Measurements from ENCODE around the gene PCP2.

The PCP2 gene

GRCh38 chr19:7672522-7672921 lies 39.0 kb upstream of the PCP2 start:
- no peak for ATAC-seq
- no peak for TF ChIP-seq TCF4 (CRISPR knock-in tag; IDR thresholded peaks at IDR 0.05; ENCODE audit: borderline replicate concordance)
- no peak for TF ChIP-seq CSRNP3 (CRISPR knock-in tag; IDR thresholded peaks at IDR 0.05)
- TF ChIP-seq PATZ1 (CRISPR knock-in tag; IDR thresholded peaks at IDR 0.05; ENCODE audit: borderline replicate concordance): no peak
- TF ChIP-seq PPARA (CRISPR knock-in tag; IDR thresholded peaks at IDR 0.05; ENCODE audit: borderline replicate concordance): no peak
- no peak for TF ChIP-seq RARB (CRISPR knock-in tag; IDR thresholded peaks at IDR 0.05)
- TF ChIP-seq CREB5 (CRISPR knock-in tag; IDR thresholded peaks at IDR 0.05; ENCODE audit: low read depth): no peak
- TF ChIP-seq ZNF565 (CRISPR knock-in tag; conservative IDR thresholded peaks at IDR 0.05; ENCODE audit: low read depth): no peak
- no peak for TF ChIP-seq SNAI2 (CRISPR knock-in tag; IDR thresholded peaks at IDR 0.05)

GRCh38 chr19:7670790-7671189 lies 37.3 kb upstream of the PCP2 start:
- TF ChIP-seq TOX (CRISPR knock-in tag; IDR thresholded peaks at IDR 0.05; ENCODE audit: borderline replicate concordance) (no peak), SNAI2 (CRISPR knock-in tag; IDR thresholded peaks at IDR 0.05) (no peak), POU6F1 (CRISPR knock-in tag; IDR thresholded peaks at IDR 0.05; ENCODE audit: borderline replicate concordance, low read depth) (no peak), CREB5 (CRISPR knock-in tag; IDR thresholded peaks at IDR 0.05; ENCODE audit: low read depth) (no peak), ZNF8 (CRISPR knock-in tag; IDR thresholded peaks at IDR 0.05) (no peak), TCF4 (CRISPR knock-in tag; IDR thresholded peaks at IDR 0.05; ENCODE audit: borderline replicate concordance) (no peak), PPARA (CRISPR knock-in tag; IDR thresholded peaks at IDR 0.05; ENCODE audit: borderline replicate concordance) (no peak), ZC3H10 (CRISPR knock-in tag; IDR thresholded peaks at IDR 0.05) (no peak), ZNF565 (CRISPR knock-in tag; conservative IDR thresholded peaks at IDR 0.05; ENCODE audit: low read depth) (no peak), ZNF70 (CRISPR knock-in tag; IDR thresholded peaks at IDR 0.05) (no peak), ESRRG (CRISPR knock-in tag; IDR thresholded peaks at IDR 0.05) (no peak), CSDC2 (CRISPR knock-in tag; IDR thresholded peaks at IDR 0.05) (no peak), PATZ1 (CRISPR knock-in tag; IDR thresholded peaks at IDR 0.05; ENCODE audit: borderline replicate concordance) (no peak), ZFP3 (CRISPR knock-in tag; IDR thresholded peaks at IDR 0.05) (no peak), RARB (CRISPR knock-in tag; IDR thresholded peaks at IDR 0.05) (no peak)
- no peak for ATAC-seq

- ATAC-seq: no peak
- TF ChIP-seq BACH2 (CRISPR knock-in tag; IDR thresholded peaks at IDR 0.05; ENCODE audit: borderline replicate concordance): no peak
- no peak for TF ChIP-seq ZNF70 (CRISPR knock-in tag; IDR thresholded peaks at IDR 0.05)
- TF ChIP-seq ARNTL (CRISPR knock-in tag; IDR thresholded peaks at IDR 0.05; ENCODE audit: borderline replicate concordance, low read depth): no peak
- TF ChIP-seq ZFP3 (CRISPR knock-in tag; IDR thresholded peaks at IDR 0.05): no peak
- no peak for TF ChIP-seq TSHZ2 (CRISPR knock-in tag; IDR thresholded peaks at IDR 0.05)
- TF ChIP-seq ZNF565 (CRISPR knock-in tag; conservative IDR thresholded peaks at IDR 0.05; ENCODE audit: low read depth): no peak
- no peak for TF ChIP-seq CSDC2 (CRISPR knock-in tag; IDR thresholded peaks at IDR 0.05)
- no peak for TF ChIP-seq SNAI2 (CRISPR knock-in tag; IDR thresholded peaks at IDR 0.05)
- TF ChIP-seq CREB5 (CRISPR knock-in tag; IDR thresholded peaks at IDR 0.05; ENCODE audit: low read depth): no peak
- no peak for TF ChIP-seq POU6F1 (CRISPR knock-in tag; IDR thresholded peaks at IDR 0.05; ENCODE audit: borderline replicate concordance, low read depth)
- no peak for TF ChIP-seq ZC3H10 (CRISPR knock-in tag; IDR thresholded peaks at IDR 0.05)
Measured at GRCh38 chr19:7670150-7670783, 36.7 kb upstream of the PCP2 start.
